Measurements from ENCODE around the gene PYY. TPM values are rescaled to one million over a fixed set of nuclear protein-coding genes. Genes with fewer than 3 reads are reported as not detected.

The PYY gene
- total and polyA plus RNA-seq, 2 experiments from 2014 or later = not detected

DNA sequence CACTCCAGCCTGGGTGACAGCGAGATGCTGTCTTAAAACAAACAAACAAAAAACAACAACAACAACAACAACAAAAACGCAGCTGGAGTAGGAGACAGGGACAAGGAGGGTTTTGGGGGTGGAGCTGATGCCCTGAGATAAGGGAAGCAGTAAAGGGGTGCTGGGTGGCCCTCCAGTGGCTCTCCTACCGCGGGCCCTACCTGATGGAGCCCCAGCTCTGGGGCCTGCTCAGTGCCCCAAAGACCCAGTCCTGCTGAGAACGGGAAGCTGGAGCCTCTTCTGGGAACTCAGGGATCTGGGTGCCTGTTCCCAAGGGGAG, 29.4 kb upstream of the PYY start:
- H3K27me3 ChIP-seq = peaks cover 37% of the 10 kb centered on the region
- H3K4me3 ChIP-seq = no peak overlapping the region
- no peak for DNase-seq (ENCODE audit: low read depth in 1 of 2, low spot score in 1 of 2)

DNA sequence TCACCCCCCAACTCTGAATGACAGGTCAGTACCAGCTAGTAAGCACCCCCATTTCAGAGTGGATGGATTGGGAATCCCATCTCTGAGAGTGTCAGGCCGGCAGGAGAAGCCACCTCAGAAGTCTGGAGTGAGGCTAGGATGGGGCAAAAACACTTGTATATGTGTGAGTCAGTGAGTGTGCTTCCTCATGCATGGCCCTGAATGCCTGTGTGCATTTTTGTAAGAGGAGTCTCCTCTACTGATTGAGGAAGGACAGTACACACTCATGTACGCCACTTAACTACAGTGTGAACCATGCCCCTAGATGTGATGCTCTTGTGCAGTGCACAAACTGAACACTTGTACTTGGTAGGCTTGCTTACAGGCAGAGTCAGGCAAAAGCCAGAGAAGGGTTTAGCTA, 28.4 kb upstream of the PYY start:
- TF ChIP-seq, protein P1, sequence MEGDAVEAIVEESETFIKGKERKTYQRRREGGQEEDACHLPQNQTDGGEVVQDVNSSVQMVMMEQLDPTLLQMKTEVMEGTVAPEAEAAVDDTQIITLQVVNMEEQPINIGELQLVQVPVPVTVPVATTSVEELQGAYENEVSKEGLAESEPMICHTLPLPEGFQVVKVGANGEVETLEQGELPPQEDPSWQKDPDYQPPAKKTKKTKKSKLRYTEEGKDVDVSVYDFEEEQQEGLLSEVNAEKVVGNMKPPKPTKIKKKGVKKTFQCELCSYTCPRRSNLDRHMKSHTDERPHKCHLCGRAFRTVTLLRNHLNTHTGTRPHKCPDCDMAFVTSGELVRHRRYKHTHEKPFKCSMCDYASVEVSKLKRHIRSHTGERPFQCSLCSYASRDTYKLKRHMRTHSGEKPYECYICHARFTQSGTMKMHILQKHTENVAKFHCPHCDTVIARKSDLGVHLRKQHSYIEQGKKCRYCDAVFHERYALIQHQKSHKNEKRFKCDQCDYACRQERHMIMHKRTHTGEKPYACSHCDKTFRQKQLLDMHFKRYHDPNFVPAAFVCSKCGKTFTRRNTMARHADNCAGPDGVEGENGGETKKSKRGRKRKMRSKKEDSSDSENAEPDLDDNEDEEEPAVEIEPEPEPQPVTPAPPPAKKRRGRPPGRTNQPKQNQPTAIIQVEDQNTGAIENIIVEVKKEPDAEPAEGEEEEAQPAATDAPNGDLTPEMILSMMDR (IDR thresholded peaks at IDR 0.05; ENCODE audit: low read depth, low read length) = no peak
- peaks cover 43% of the 10 kb centered on the region for H3K27me3 ChIP-seq

More for the DNA sequence above, 29.4 kb upstream of the PYY start:
- TF ChIP-seq, protein P1 (IDR thresholded peaks at IDR 0.05; ENCODE audit: low read depth, low read length) = no peak
- H3K36me3 ChIP-seq = no peaks in the 10 kb centered on the region
- no peaks in the 10 kb centered on the region for H3K4me1 ChIP-seq (ENCODE audit: low read depth)
- no peak overlapping the region for H3K27ac ChIP-seq
- no peaks in the 10 kb centered on the region for H3K9me3 ChIP-seq (ENCODE audit: low read depth)

DNA sequence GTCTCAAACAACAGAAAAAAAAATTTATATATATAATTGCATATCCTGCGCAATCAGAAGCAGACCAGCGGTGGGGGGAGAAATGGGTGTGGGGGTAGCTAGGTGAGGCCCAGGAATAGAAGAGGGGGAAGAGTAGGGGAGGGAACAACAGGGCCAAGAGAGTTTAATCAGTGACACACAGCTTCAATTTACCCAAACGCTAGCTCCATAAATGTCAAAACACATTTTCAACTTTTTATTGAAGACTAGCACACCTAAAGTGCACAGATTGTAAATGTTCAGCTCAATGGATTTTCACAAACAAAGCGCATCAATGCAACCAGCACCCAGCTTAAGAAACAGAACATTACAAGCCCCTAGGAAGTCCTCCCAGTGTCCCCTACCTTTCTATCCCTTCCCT, 25.9 kb upstream of the PYY start:
- DNase-seq (ENCODE audit: low read depth in 1 of 2, low spot score in 1 of 2) = no peak
- Histone ChIP-seq H3K27ac (no peak overlapping the region), H3K9me3 (ENCODE audit: low read depth) (no peaks in the 10 kb centered on the region), H3K4me3 (no peak overlapping the region), H3K36me3 (no peaks in the 10 kb centered on the region), H3K27me3 (peaks cover 44% of the 10 kb centered on the region), H3K4me1 (ENCODE audit: low read depth) (no peaks in the 10 kb centered on the region)
- TF ChIP-seq, protein P1 (IDR thresholded peaks at IDR 0.05; ENCODE audit: low read depth, low read length) = no peak

More for the DNA sequence above, 28.4 kb upstream of the PYY start:
- H3K27ac ChIP-seq = no peak overlapping the region
- no peak overlapping the region for H3K4me3 ChIP-seq
- H3K9me3 ChIP-seq (ENCODE audit: low read depth) = no peaks in the 10 kb centered on the region
- no peaks in the 10 kb centered on the region for H3K36me3 ChIP-seq
- H3K4me1 ChIP-seq (ENCODE audit: low read depth) = no peaks in the 10 kb centered on the region
- DNase-seq (ENCODE audit: low read depth in 1 of 2, low spot score in 1 of 2) = no peak

DNA sequence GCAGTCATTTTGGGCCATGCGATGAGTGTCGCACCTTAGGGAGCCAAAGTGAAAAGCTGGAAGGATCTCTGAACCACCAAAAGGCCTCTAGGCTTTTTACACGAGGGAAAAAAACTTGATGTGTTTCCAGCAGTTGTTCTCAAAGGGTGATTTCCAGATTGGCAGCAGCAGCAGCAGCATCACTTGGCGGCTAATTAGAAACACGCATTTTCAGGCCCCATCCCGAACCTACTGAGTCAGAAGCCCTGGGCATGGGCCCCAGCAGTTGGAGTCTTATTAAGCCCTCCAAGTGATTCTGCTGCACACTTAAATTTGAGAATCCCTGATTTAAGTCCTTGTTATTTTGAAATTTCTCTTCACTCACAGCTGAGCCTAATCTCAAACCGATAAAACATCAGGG, 25.3 kb upstream of the PYY start:
- H3K27me3 ChIP-seq = peaks cover 39% of the 10 kb centered on the region
- H3K27ac ChIP-seq = no peak overlapping the region
- DNase-seq (ENCODE audit: low read depth in 1 of 2, low spot score in 1 of 2) = no peak
- no peaks in the 10 kb centered on the region for H3K36me3 ChIP-seq
- H3K4me3 ChIP-seq = no peak overlapping the region
- no peaks in the 10 kb centered on the region for H3K9me3 ChIP-seq (ENCODE audit: low read depth)
- TF ChIP-seq, protein P1 (IDR thresholded peaks at IDR 0.05; ENCODE audit: low read depth, low read length) = no peak
- H3K4me1 ChIP-seq (ENCODE audit: low read depth) = no peaks in the 10 kb centered on the region

DNA sequence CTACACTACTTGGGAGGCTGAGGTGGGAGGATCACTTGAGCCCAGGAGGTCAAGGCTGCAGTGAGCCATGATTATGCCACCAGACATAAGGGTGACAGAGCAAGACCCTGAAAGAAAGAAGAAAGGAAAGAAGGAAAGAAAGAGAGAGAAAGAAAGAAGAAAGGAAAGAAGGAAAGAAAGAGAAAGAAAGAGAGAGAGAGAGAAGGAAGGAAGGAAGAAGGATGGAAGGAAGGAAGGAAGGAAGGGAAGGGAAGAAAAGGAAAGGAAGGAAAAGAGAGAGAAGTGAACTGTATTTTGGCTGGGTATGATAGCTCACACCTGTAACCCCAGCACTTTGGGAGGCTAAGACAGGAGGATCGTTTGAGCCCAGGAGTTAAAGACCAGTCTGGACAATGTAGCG, 24.3 kb upstream of the PYY start:
- no peaks in the 10 kb centered on the region for H3K4me1 ChIP-seq (ENCODE audit: low read depth)
- TF ChIP-seq, protein P1 (IDR thresholded peaks at IDR 0.05; ENCODE audit: low read depth, low read length) = no peak
- no peak for DNase-seq (ENCODE audit: low read depth in 1 of 2, low spot score in 1 of 2)
- no peaks in the 10 kb centered on the region for H3K9me3 ChIP-seq (ENCODE audit: low read depth)
- H3K36me3 ChIP-seq = no peaks in the 10 kb centered on the region
- H3K4me3 ChIP-seq = no peak overlapping the region
- peaks cover 36% of the 10 kb centered on the region for H3K27me3 ChIP-seq
- H3K27ac ChIP-seq = no peak overlapping the region
